Measurements from ENCODE around the gene CORO2A.

Gene CORO2A

GRCh38 chr9:98134702-98135557 is 57.5 kb downstream of the CORO2A start:
- H3K4me1 ChIP-seq (ENCODE audit: insufficient read depth, low read length, severe bottlenecking): no peaks in the 10 kb centered on the region
- no peak overlapping the region for H2AFZ ChIP-seq (ENCODE audit: low read length)
- TF ChIP-seq EZH2 (IDR thresholded peaks at IDR 0.05; ENCODE audit: borderline replicate concordance, low read length) (no peak), CTCF (IDR thresholded peaks at IDR 0.05; ENCODE audit: low read length) (no peak)
- no peaks in the 10 kb centered on the region for H3K79me2 ChIP-seq (ENCODE audit: insufficient read depth, low read length)
- no peak overlapping the region for H3K4me3 ChIP-seq (ENCODE audit: low read depth, low read length, poor library complexity, severe bottlenecking)
- H3K9me2 ChIP-seq (ENCODE audit: low read depth, low read length): no peaks in the 10 kb centered on the region
- H3K27me3 ChIP-seq (ENCODE audit: insufficient read depth, low read length): no peaks in the 10 kb centered on the region; the same call in 1 of the 2 replicates
- no peak overlapping the region for H3K4me2 ChIP-seq (ENCODE audit: low read length)
- no peaks in the 10 kb centered on the region for H3K36me3 ChIP-seq (ENCODE audit: insufficient read depth, low read length)
- H3K27ac ChIP-seq (ENCODE audit: low read depth, low read length, poor library complexity, severe bottlenecking): no peak overlapping the region
- no peaks in the 10 kb centered on the region for H3K9me3 ChIP-seq (ENCODE audit: low read length)
- H3K9ac ChIP-seq (ENCODE audit: low read length): no peak overlapping the region
- H3F3A ChIP-seq (ENCODE audit: insufficient read depth, low read length): no peaks in the 10 kb centered on the region
- H4K20me1 ChIP-seq (ENCODE audit: insufficient read depth, low read length): no peaks in the 10 kb centered on the region

GRCh38 chr9:98132806-98133631 is 59.4 kb downstream of the CORO2A start:
- Histone ChIP-seq H3K4me3 (ENCODE audit: low read depth, low read length, poor library complexity, severe bottlenecking) (no peak overlapping the region), H2AFZ (ENCODE audit: low read length) (no peak overlapping the region), H3K27me3 (ENCODE audit: insufficient read depth, low read length) (no peaks in the 10 kb centered on the region; the same call in 1 of the 2 replicates), H3K9ac (ENCODE audit: low read length) (no peak overlapping the region), H3K4me1 (ENCODE audit: insufficient read depth, low read length, severe bottlenecking) (peaks cover 7% of the 10 kb centered on the region), H3K36me3 (ENCODE audit: insufficient read depth, low read length) (no peaks in the 10 kb centered on the region), H3K79me2 (ENCODE audit: insufficient read depth, low read length) (no peaks in the 10 kb centered on the region), H3K4me2 (ENCODE audit: low read length) (no peak overlapping the region), H4K20me1 (ENCODE audit: insufficient read depth, low read length) (no peaks in the 10 kb centered on the region), H3F3A (ENCODE audit: insufficient read depth, low read length) (no peaks in the 10 kb centered on the region), H3K9me2 (ENCODE audit: low read depth, low read length) (no peaks in the 10 kb centered on the region), H3K27ac (ENCODE audit: low read depth, low read length, poor library complexity, severe bottlenecking) (no peak overlapping the region), H3K9me3 (ENCODE audit: low read length) (no peaks in the 10 kb centered on the region)
- TF ChIP-seq CTCF (IDR thresholded peaks at IDR 0.05; ENCODE audit: low read length) (no peak), EZH2 (IDR thresholded peaks at IDR 0.05; ENCODE audit: borderline replicate concordance, low read length) (no peak)

- Histone ChIP-seq H3K27me3 (ENCODE audit: insufficient read depth, low read length) (no peaks in the 10 kb centered on the region), H3K4me1 (ENCODE audit: insufficient read depth, low read length, severe bottlenecking) (peaks cover 7% of the 10 kb centered on the region), H3K36me3 (ENCODE audit: insufficient read depth, low read length) (no peaks in the 10 kb centered on the region), H3K27ac (ENCODE audit: low read depth, low read length, poor library complexity, severe bottlenecking) (no peak overlapping the region), H3K9ac (ENCODE audit: low read length) (no peak overlapping the region), H2AFZ (ENCODE audit: low read length) (no peak overlapping the region), H3K4me3 (ENCODE audit: low read depth, low read length, poor library complexity, severe bottlenecking) (no peak overlapping the region), H3K9me2 (ENCODE audit: low read depth, low read length) (no peaks in the 10 kb centered on the region), H4K20me1 (ENCODE audit: insufficient read depth, low read length) (no peaks in the 10 kb centered on the region), H3K9me3 (ENCODE audit: low read length) (no peaks in the 10 kb centered on the region), H3F3A (ENCODE audit: insufficient read depth, low read length) (no peaks in the 10 kb centered on the region), H3K79me2 (ENCODE audit: insufficient read depth, low read length) (no peaks in the 10 kb centered on the region), H3K4me2 (ENCODE audit: low read length) (no peak overlapping the region)
- TF ChIP-seq EZH2 (IDR thresholded peaks at IDR 0.05; ENCODE audit: borderline replicate concordance, low read length) (no peak), CTCF (IDR thresholded peaks at IDR 0.05; ENCODE audit: low read length) (no peak)
Measured at GRCh38 chr9:98132158-98132557, 60.3 kb downstream of the CORO2A start.
